A673 (cell line): ENCODE data around the gene TRERF1. TPM values are rescaled to one million over a fixed set of nuclear protein-coding genes. Genes with fewer than 3 reads are reported as not detected.

ENCODE experiments used
- BruUV-seq: library from RNA; stranded (reverse); fragments of 400-500 nt; replicated peaks from 2 replicates; lab custom pipeline; 2021; lab: Mats Ljungman, UMichigan
- CTCF ChIA-PET: fragments of 300-600 bp; sonication (Branson Sonifier 250); formaldehyde crosslinking; loops from one replicate; lab custom pipeline; 2022; ENCODE audit warnings: antibody characterized with exemption; lab: Charles Lee
- POLR2A ChIA-PET: fragments of 300-600 bp; sonication (Branson Sonifier 250); formaldehyde crosslinking; loops from one replicate; lab custom pipeline; 2022; ENCODE audit warnings: antibody characterized with exemption; ENCODE audit not compliant: low non-redundant PET; lab: Charles Lee
- DNase-seq: peaks from one replicate; pipeline ENCODE4 v3.0.0-alpha.2; 2015; ENCODE audit warnings: low spot score
- H3K27ac ChIP-seq: fragments of 200-600 bp; sonication (generic); 2 replicates; pipeline ENCODE4 v1.5.1; 2016; ENCODE audit warnings: mixed run types, low read depth, mild to moderate bottlenecking, mixed read lengths, antibody characterized with exemption, low read length; ENCODE audit not compliant: poor library complexity, severe bottlenecking
- H3K27me3 ChIP-seq: fragments of 200-600 bp; sonication (generic); replicated peaks from 2 replicates; pipeline ENCODE4 v1.6.1; 2017; ENCODE audit warnings: mixed run types, low read depth, mild to moderate bottlenecking, mixed read lengths, antibody characterized with exemption, low read length; ENCODE audit not compliant: insufficient read depth, poor library complexity
- H3K36me3 ChIP-seq: fragments of 200-600 bp; sonication (generic); 2 replicates; pipeline ENCODE4 v1.6.1; 2016; ENCODE audit warnings: mixed run types, mild to moderate bottlenecking, mixed read lengths, antibody characterized with exemption, low read length; ENCODE audit not compliant: insufficient read depth, poor library complexity, severe bottlenecking
- H3K4me1 ChIP-seq: fragments of 200-600 bp; sonication (generic); 2 replicates; pipeline ENCODE4 v1.6.1; 2017; ENCODE audit warnings: mixed run types, mild to moderate bottlenecking, mixed read lengths, antibody characterized with exemption, low read length; ENCODE audit not compliant: insufficient read depth, poor library complexity, severe bottlenecking
- H3K4me3 ChIP-seq: fragments of 200-600 bp; sonication (generic); 2 replicates; pipeline ENCODE4 v1.5.1; 2016; ENCODE audit warnings: low read depth, mixed run types, mild to moderate bottlenecking, mixed read lengths, low read length; ENCODE audit not compliant: poor library complexity, severe bottlenecking
- H3K9me3 ChIP-seq: fragments of 200-600 bp; sonication (generic); 2 replicates; pipeline ENCODE4 v1.6.1; 2016; ENCODE audit warnings: mixed run types, low read depth, mild to moderate bottlenecking, mixed read lengths, antibody characterized with exemption, low read length; ENCODE audit not compliant: poor library complexity, severe bottlenecking
- EZH2 ChIP-seq: fragments of 200-600 bp; sonication (generic); IDR thresholded peaks from 2 replicates; pipeline ENCODE4 v1.6.1; 2017; ENCODE audit warnings: borderline replicate concordance, low read depth, mild to moderate bottlenecking, mixed read lengths, antibody characterized with exemption, low read length; ENCODE audit not compliant: poor library complexity, severe bottlenecking
- intact Hi-C: fragments of 100-400 bp; cut with micrococcal nuclease; formaldehyde crosslinking; loops from one replicate; pipeline ENCODE4 v1.10.0; 2022; ENCODE audit not compliant: unreplicated experiment
- total RNA-seq: library from RNA; stranded (reverse); gene quantifications from 2 replicates; pipeline ENCODE4 v1.2.3, GENCODE V29; 2021
- TF ChIP-seq, protein P1 (sequence below): fragments of 300-800, 200-600 bp; sonication (generic); conservative IDR thresholded peaks from 2 replicates; pipeline ENCODE4 v1.5.1; 2017; ENCODE audit warnings: low read depth, mild to moderate bottlenecking, antibody characterized with exemption, low read length, moderate library complexity, mixed read lengths

TRERF1 gene
- total RNA-seq, 1 experiment from 2014 or later: 9.5 TPM

DNA sequence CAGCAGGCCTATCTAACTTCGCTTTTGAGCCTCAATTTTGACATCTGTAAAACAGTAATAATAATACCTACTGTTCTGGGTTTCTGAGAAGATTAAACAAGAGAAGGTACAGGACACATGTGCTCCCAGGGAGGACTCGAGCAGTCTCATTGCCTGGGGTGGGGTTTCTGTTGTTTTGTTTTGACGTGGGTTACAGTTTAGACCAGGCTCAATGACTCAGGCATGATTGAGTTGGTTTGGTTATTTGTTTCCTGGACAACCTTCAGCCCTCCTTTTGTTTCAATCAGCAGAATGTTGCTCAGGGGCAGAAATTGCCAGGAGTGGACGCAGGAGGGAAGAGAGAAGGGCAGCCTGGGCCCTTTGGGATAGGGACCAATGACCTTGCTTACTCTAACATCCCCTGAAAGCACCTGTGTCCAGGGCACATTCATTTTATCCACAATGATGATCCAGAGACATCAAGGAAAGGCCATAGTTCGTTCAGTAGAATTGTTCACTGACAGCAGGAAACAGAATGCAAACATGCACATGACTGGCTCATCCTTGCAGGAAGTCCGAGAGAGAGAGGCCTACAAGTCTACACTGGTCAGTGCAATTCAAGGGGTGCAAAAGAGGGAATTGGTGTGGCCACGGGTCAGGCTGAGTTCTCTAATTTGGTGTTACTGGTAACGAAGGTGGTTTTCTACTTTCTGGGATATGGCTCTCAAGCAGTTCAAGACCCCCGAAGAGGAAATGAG, 159.6 kb downstream of the TRERF1 start:
- no peak for DNase-seq
- TF ChIP-seq, protein P1, sequence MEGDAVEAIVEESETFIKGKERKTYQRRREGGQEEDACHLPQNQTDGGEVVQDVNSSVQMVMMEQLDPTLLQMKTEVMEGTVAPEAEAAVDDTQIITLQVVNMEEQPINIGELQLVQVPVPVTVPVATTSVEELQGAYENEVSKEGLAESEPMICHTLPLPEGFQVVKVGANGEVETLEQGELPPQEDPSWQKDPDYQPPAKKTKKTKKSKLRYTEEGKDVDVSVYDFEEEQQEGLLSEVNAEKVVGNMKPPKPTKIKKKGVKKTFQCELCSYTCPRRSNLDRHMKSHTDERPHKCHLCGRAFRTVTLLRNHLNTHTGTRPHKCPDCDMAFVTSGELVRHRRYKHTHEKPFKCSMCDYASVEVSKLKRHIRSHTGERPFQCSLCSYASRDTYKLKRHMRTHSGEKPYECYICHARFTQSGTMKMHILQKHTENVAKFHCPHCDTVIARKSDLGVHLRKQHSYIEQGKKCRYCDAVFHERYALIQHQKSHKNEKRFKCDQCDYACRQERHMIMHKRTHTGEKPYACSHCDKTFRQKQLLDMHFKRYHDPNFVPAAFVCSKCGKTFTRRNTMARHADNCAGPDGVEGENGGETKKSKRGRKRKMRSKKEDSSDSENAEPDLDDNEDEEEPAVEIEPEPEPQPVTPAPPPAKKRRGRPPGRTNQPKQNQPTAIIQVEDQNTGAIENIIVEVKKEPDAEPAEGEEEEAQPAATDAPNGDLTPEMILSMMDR: no peak
- TF ChIP-seq EZH2: no peak
- H3K36me3 ChIP-seq: no peaks in the 10 kb centered on the region
- BruUV-seq: no TSS peak
- POLR2A ChIA-PET: no interaction called here
- CTCF ChIA-PET: no interaction called here
- no peaks in the 10 kb centered on the region for H3K4me1 ChIP-seq
- no peaks in the 10 kb centered on the region for H3K27me3 ChIP-seq
- H3K9me3 ChIP-seq: no peaks in the 10 kb centered on the region
- H3K27ac ChIP-seq: no peak overlapping the region
- intact Hi-C loops: no loop called here
- no peak overlapping the region for H3K4me3 ChIP-seq

- TF ChIP-seq, protein P1: no peak
- TF ChIP-seq EZH2: no peak
- Histone ChIP-seq H3K4me3 (no peak overlapping the region), H3K4me1 (no peaks in the 10 kb centered on the region), H3K9me3 (no peaks in the 10 kb centered on the region), H3K36me3 (no peaks in the 10 kb centered on the region), H3K27ac (no peak overlapping the region), H3K27me3 (no peaks in the 10 kb centered on the region)
- intact Hi-C loops: no loop called here
- no TSS peak for BruUV-seq
- ChIA-PET CTCF (no interaction called here), POLR2A (no interaction called here)
- no peak for DNase-seq
Measured at GRCh38 chr6:42287756-42288155, 164.0 kb downstream of the TRERF1 start.

- no peak overlapping the region for H3K27ac ChIP-seq
- POLR2A ChIA-PET: no interaction called here
Measured at GRCh38 chr6:42281570-42281969, 170.2 kb downstream of the TRERF1 start.

More at GRCh38 chr6:42281570-42281969, 170.2 kb downstream of the TRERF1 start:
- no peak for DNase-seq
- H3K9me3 ChIP-seq: no peaks in the 10 kb centered on the region
- CTCF ChIA-PET: no interaction called here
- BruUV-seq: no TSS peak
- no peaks in the 10 kb centered on the region for H3K27me3 ChIP-seq
- TF ChIP-seq, protein P1: no peak
- no peaks in the 10 kb centered on the region for H3K36me3 ChIP-seq
- no peaks in the 10 kb centered on the region for H3K4me1 ChIP-seq
- intact Hi-C loops: no loop called here
- no peak overlapping the region for H3K4me3 ChIP-seq
